HEK293T (cell line): Measurements from ENCODE around the gene IPO9.

ENCODE experiments used
- BHLHE40 ChIP-seq: fragments of 450-650 bp; IDR thresholded peaks from 2 replicates; pipeline ENCODE4 v1.6.1; 2016; ENCODE audit warnings: mild to moderate bottlenecking, moderate library complexity, borderline replicate concordance
- CTBP1 ChIP-seq: fragments of 450-650 bp; IDR thresholded peaks from 2 replicates; pipeline ENCODE4 v1.6.1; 2016; ENCODE audit warnings: borderline replicate concordance
- ELF4 ChIP-seq: fragments of 450-650 bp; IDR thresholded peaks from 2 replicates; pipeline ENCODE4 v1.6.1; 2017; ENCODE audit warnings: antibody characterized with exemption
- FOXA1 ChIP-seq: fragments of 450-650 bp; IDR thresholded peaks from 2 replicates; pipeline ENCODE4 v1.6.1; 2016; ENCODE audit warnings: mild to moderate bottlenecking
- FOXM1 ChIP-seq: fragments of 450-650 bp; IDR thresholded peaks from 2 replicates; pipeline ENCODE4 v1.6.1; 2017; ENCODE audit warnings: mild to moderate bottlenecking, borderline replicate concordance
- L3MBTL2 ChIP-seq: fragments of 450-650 bp; conservative IDR thresholded peaks from 2 replicates; pipeline ENCODE4 v1.6.1; 2016; ENCODE audit warnings: mild to moderate bottlenecking
- NFRKB ChIP-seq: fragments of 450-650 bp; IDR thresholded peaks from 2 replicates; pipeline ENCODE4 v1.6.1; 2016; ENCODE audit warnings: mild to moderate bottlenecking, moderate library complexity
- PKNOX1 ChIP-seq: fragments of 450-650 bp; IDR thresholded peaks from 2 replicates; pipeline ENCODE4 v1.6.1; 2016
- SP1 ChIP-seq: fragments of 450-650 bp; IDR thresholded peaks from 2 replicates; pipeline ENCODE4 v1.6.1; 2017
- SUZ12 ChIP-seq: fragments of 450-650 bp; IDR thresholded peaks from 2 replicates; pipeline ENCODE4 v1.6.1; 2016; ENCODE audit warnings: mild to moderate bottlenecking
- TARDBP ChIP-seq: fragments of 450-650 bp; IDR thresholded peaks from 2 replicates; pipeline ENCODE4 v1.6.1; 2016
- ZNF384 ChIP-seq: fragments of 450-650 bp; IDR thresholded peaks from 2 replicates; pipeline ENCODE4 v1.6.1; 2016

DNA sequence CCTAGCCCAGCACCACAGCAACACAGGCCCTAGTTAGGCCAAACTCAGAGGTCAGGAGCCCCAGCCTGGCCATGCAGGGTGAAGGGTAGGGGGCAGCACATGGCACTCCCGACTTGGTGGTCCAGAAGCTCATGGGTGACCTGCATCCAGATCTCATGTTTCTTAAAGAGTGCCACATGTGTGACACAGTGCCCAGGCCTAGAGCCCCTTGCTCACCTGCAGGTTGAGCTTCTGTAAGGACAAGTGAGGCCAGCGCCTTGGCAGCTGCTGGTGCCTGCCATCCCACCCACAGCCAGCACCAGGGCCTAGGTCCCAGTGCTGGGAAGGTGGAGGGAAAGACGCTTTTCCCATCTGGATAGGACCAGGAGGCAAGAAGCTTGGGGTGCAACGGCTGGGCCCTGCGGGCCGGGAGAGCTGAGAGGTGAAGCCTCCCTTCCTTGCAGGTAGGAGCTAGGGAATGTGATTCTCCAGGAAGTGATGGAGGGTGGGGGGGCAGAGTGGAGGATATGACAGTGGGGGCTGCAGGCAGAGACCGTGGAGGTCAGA, 66.2 kb downstream of the IPO9 start:
- no peak for TF ChIP-seq NFRKB
- no peak for TF ChIP-seq FOXA1
- TF ChIP-seq SP1: no peak
- no peak for TF ChIP-seq L3MBTL2
- TF ChIP-seq FOXM1: no peak
- TF ChIP-seq PKNOX1: no peak
- TF ChIP-seq ZNF384: no peak
- no peak for TF ChIP-seq SUZ12
- no peak for TF ChIP-seq ELF4
- no peak for TF ChIP-seq TARDBP
- TF ChIP-seq BHLHE40: no peak
- no peak for TF ChIP-seq CTBP1
